ENCODE data around the gene ALAS1.
A peak's percentile ranks its signal among the peaks of the same experiment; 100 is the strongest.

The ALAS1 gene

DNA sequence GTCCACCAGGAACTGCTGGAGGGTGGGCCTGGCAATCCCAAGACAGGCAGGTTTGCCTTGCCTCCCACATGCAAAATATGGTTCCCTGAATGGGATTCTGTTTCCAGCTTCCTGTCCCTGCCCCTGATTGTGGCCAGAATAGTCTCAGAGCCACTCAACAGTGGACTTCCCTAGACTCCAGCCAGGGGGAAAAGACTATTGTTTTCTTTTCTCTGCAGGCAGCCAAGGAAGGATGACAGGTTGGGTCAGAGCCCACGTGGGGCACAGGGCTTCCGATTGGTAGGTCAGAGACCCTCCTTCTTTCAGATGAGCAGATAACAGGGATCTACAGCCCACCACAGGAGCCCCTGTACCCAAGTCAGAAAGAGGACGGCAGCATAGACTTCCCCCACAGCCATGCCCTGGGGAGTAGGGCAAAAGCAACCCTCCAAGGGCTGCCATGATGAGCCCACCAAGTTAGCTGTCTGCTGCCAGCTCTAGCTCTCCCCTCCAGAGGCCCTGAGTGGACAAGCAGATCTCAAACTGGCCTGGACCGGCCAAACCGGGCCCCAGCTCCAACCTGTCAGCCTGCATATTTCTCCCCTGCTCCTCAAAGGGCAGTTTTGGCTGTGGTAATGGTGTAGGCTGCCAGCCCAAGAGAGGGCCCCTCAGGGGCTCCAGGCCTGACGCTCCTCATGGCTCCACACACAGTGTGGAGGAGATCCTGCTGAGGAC, 21.1 kb downstream of the ALAS1 start:
- Histone ChIP-seq H3K4me1 (ENCODE audit: control insufficient read depth, insufficient read depth, low read length, poor library complexity, severe bottlenecking) (peaks cover 83% of the 10 kb centered on the region), H3K36me3 (ENCODE audit: control insufficient read depth, insufficient read depth, low read length) (peaks cover 8% of the 10 kb centered on the region), H3K27ac (ENCODE audit: insufficient read depth, low read length, poor library complexity, severe bottlenecking) (peak overlapping the region; percentile 52), H3K9me3 (ENCODE audit: control insufficient read depth, low read length) (no peaks in the 10 kb centered on the region), H3K27me3 (replicated peaks; ENCODE audit: control insufficient read depth, insufficient read depth, low read length, poor library complexity, severe bottlenecking) (no peaks in the 10 kb centered on the region), H3K4me3 (ENCODE audit: insufficient read depth, low read depth, low read length, poor library complexity, severe bottlenecking) (no peak overlapping the region)
- no peak for DNase-seq

DNA sequence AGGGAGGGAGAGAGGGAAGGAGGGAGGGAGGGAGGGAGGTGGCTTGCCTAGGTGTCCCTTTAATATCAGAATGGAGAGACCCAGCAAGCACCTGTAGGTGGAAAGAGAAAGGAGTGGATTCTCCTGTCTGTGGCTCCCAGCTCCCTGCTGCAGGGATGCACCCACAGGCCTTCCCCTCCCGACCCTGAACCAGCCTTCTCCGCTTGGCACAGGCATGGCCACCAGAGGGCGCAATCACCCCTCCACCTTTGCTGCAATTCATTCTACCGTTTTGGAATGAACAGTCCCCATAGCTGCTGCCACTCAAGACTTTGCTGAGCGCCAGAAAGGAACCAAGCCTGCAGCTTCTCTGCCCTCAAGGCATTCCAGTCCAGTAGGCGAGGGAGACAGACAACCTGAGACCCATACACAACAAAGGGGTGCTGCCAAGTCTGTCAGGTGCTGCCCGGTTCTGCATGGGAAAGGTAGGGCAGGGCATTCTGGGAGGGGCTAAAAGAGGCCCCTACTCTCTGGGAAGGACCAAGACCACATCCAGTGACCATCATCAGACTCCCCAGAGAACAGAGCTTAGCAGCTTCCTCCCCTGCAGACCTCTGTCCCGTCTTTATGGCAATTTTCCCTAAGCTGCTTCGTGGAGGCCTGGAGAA, 22.5 kb downstream of the ALAS1 start:
- Histone ChIP-seq H3K36me3 (ENCODE audit: control insufficient read depth, insufficient read depth, low read length) (no peaks in the 10 kb centered on the region), H3K27me3 (replicated peaks; ENCODE audit: control insufficient read depth, insufficient read depth, low read length, poor library complexity, severe bottlenecking) (no peaks in the 10 kb centered on the region), H3K27ac (ENCODE audit: insufficient read depth, low read length, poor library complexity, severe bottlenecking) (no peak overlapping the region), H3K4me3 (ENCODE audit: insufficient read depth, low read depth, low read length, poor library complexity, severe bottlenecking) (no peak overlapping the region), H3K4me1 (ENCODE audit: control insufficient read depth, insufficient read depth, low read length, poor library complexity, severe bottlenecking) (peaks cover 92% of the 10 kb centered on the region), H3K9me3 (ENCODE audit: control insufficient read depth, low read length) (no peaks in the 10 kb centered on the region)
- peak; percentile 70 to 80 (median 72) for DNase-seq

DNA sequence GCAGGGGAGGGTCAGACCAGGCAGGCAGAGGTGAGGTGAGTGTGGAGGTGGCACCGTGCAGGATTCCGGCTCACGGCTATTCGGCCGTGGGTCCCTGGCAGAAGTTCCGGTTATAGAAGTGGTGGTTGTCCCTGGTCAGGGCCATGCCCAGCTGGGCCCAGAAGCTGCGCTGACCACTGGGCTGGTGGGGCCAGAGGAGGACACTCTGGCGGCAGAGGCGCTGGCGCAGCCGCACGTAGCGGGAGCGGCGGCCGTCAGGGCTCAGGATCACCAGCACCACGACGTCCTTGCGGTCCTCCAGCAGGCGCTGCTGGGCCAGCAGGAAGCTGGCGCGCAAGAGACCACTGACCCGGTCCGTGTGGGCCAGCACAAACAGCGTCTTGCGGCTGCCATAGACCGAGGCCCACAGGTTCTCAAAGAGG, 23.2 kb downstream of the ALAS1 start:
- H3K27me3 ChIP-seq (replicated peaks; ENCODE audit: control insufficient read depth, insufficient read depth, low read length, poor library complexity, severe bottlenecking), result no peaks in the 10 kb centered on the region
- peaks cover 92% of the 10 kb centered on the region for H3K4me1 ChIP-seq (ENCODE audit: control insufficient read depth, insufficient read depth, low read length, poor library complexity, severe bottlenecking)
- no peak overlapping the region for H3K27ac ChIP-seq (ENCODE audit: insufficient read depth, low read length, poor library complexity, severe bottlenecking)
- no peak overlapping the region for H3K4me3 ChIP-seq (ENCODE audit: insufficient read depth, low read depth, low read length, poor library complexity, severe bottlenecking)
- no peaks in the 10 kb centered on the region for H3K36me3 ChIP-seq (ENCODE audit: control insufficient read depth, insufficient read depth, low read length)
- no peak for DNase-seq
- no peaks in the 10 kb centered on the region for H3K9me3 ChIP-seq (ENCODE audit: control insufficient read depth, low read length)

DNA sequence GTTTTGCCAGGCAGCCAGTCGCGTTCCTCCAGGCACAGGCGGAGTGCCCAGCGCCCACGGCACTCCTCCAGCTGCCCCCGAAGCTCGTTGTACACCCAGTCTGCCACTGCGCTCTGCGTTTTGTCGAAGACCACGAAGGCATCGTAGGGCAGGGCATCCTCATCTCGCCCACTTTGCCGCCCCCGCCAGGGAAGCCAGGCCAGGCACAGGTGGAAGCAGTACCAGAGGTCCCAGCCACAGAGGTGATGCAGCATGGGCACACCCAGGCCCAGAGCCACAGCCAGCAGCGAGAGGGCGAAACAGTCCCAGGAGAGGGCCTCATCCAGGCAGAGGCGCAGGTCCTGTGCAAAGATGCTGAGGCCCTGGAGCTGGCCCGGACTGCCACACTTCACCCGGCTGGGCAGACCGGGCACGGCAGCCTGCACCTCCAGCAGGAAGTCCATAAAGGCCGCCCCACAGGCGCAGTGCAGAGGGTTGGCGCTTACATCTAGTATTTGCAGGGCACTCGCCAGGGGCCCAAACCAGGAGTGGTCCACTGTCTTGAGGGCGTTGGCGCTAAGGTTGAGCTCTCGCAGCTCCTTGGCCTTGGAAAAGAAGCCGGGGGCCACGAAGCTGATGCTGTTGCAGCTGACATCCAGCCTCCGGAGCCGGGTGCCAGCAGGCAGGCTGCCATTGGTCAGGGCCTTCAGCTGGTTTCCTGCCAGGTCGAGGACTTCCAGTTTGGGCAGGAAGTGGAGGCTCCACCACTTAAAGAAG, 23.8 kb downstream of the ALAS1 start:
- peak; percentile 47 to 55 (median 49) for DNase-seq
- H3K9me3 ChIP-seq (ENCODE audit: control insufficient read depth, low read length), result no peaks in the 10 kb centered on the region
- H3K27me3 ChIP-seq (replicated peaks; ENCODE audit: control insufficient read depth, insufficient read depth, low read length, poor library complexity, severe bottlenecking), result no peaks in the 10 kb centered on the region
- H3K4me1 ChIP-seq (ENCODE audit: control insufficient read depth, insufficient read depth, low read length, poor library complexity, severe bottlenecking), result peaks cover 92% of the 10 kb centered on the region
- no peaks in the 10 kb centered on the region for H3K36me3 ChIP-seq (ENCODE audit: control insufficient read depth, insufficient read depth, low read length)
- H3K4me3 ChIP-seq (ENCODE audit: insufficient read depth, low read depth, low read length, poor library complexity, severe bottlenecking), result peak overlapping the region; percentile 46
- H3K27ac ChIP-seq (ENCODE audit: insufficient read depth, low read length, poor library complexity, severe bottlenecking), result peak overlapping the region; percentile 52

DNA sequence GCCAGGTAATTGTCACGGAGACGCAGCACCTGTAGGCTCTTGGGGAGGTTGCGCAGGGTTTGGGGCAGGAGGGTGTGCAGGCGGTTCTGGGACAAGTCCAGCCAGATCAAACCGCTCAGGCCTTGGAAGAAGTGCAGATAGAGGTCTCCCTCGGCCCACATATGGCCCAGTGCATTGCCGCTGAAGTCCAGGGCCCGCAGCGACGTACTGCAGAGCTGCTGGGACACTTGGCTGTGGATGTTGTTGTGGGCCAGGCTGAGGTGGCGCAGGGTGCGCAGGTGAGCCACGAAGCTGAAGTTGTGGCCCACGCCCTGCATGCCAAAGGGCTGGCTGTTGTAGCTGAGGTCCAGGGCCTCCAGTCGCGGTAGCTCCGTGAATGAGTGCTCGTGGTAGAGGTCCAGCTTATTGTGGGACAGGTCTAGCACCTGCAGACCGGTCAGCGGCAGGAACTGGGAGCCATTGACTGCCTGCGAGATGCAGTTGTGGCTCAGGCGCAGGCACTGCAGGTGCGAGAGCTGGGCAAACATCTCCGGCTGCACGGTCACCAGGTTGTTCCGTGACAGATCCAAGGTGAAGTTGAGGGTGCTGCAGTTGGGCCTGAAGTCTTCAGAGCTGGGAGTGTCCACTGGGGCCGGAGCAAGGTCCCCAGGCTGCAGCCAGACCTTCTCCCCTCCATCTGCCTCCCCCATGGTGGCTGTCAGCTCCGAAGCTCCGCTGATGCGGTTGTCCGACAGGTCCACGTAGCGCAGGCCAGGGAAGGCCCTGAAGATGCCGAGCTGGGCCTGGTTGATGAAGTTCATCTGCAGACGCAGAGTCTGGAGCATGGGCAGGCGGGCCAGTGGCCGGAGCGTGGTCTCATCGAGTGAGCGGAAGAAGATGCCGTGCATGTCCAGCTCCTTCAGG, 24.6 kb downstream of the ALAS1 start:
- DNase-seq, result no peak
- Histone ChIP-seq H3K9me3 (ENCODE audit: control insufficient read depth, low read length) (no peaks in the 10 kb centered on the region), H3K36me3 (ENCODE audit: control insufficient read depth, insufficient read depth, low read length) (peaks cover 1% of the 10 kb centered on the region), H3K4me1 (ENCODE audit: control insufficient read depth, insufficient read depth, low read length, poor library complexity, severe bottlenecking) (peaks cover 84% of the 10 kb centered on the region), H3K4me3 (ENCODE audit: insufficient read depth, low read depth, low read length, poor library complexity, severe bottlenecking) (peak overlapping the region; percentile 46), H3K27ac (ENCODE audit: insufficient read depth, low read length, poor library complexity, severe bottlenecking) (peak overlapping the region; percentile 52), H3K27me3 (replicated peaks; ENCODE audit: control insufficient read depth, insufficient read depth, low read length, poor library complexity, severe bottlenecking) (no peaks in the 10 kb centered on the region)

DNA sequence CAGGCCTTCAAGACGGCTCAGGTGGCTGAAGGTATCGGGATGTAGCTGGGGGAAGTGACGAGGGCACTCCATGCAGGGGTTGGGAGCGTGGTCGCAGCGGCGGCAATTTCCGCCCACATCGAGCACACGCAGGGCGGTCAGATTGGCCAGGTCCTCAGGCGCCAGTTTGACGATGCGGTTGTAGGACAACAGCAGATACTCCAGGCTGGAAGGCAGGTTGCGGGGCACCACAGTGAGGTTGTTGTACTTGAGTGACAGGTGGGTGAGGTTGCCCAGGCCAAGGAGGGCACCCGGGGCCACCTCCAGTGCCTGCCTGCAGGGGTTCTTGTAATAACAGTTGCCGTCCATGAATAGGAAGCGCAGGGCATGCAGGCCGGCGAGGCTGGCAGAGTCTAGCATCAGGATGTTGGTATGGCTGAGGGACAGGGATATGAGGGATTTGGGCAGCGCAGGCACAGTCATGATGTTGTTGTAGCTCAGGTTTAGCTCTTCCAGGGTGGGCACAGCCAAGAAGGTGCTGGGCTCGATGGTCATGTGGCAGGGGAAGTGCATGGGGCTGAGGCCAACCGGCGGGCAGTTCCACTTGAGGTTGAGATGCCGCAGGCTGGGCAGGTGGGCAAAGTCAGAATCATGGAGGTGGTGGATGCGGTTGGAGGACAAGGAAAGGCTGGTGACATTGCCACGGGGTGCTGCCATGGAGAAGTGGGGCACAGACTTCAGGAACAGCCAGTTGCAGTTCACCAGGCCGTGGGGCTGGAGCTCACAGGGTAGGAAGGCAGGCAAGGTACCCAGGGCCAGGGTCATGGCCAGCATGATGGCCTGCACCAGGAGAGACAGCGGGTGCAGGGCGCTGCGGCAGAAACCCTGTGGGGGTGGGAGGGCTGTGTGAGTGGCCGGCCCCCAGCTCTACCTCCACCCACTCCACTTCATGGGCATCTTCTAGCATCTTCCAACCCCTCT, 25.8 kb downstream of the ALAS1 start:
- H3K27me3 ChIP-seq (replicated peaks; ENCODE audit: control insufficient read depth, insufficient read depth, low read length, poor library complexity, severe bottlenecking), result no peaks in the 10 kb centered on the region
- H3K4me3 ChIP-seq (ENCODE audit: insufficient read depth, low read depth, low read length, poor library complexity, severe bottlenecking), result no peak overlapping the region
- no peak overlapping the region for H3K27ac ChIP-seq (ENCODE audit: insufficient read depth, low read length, poor library complexity, severe bottlenecking)
- no peak for DNase-seq
- H3K36me3 ChIP-seq (ENCODE audit: control insufficient read depth, insufficient read depth, low read length), result peaks cover 13% of the 10 kb centered on the region
- H3K4me1 ChIP-seq (ENCODE audit: control insufficient read depth, insufficient read depth, low read length, poor library complexity, severe bottlenecking), result peaks cover 73% of the 10 kb centered on the region
- H3K9me3 ChIP-seq (ENCODE audit: control insufficient read depth, low read length), result no peaks in the 10 kb centered on the region

DNA sequence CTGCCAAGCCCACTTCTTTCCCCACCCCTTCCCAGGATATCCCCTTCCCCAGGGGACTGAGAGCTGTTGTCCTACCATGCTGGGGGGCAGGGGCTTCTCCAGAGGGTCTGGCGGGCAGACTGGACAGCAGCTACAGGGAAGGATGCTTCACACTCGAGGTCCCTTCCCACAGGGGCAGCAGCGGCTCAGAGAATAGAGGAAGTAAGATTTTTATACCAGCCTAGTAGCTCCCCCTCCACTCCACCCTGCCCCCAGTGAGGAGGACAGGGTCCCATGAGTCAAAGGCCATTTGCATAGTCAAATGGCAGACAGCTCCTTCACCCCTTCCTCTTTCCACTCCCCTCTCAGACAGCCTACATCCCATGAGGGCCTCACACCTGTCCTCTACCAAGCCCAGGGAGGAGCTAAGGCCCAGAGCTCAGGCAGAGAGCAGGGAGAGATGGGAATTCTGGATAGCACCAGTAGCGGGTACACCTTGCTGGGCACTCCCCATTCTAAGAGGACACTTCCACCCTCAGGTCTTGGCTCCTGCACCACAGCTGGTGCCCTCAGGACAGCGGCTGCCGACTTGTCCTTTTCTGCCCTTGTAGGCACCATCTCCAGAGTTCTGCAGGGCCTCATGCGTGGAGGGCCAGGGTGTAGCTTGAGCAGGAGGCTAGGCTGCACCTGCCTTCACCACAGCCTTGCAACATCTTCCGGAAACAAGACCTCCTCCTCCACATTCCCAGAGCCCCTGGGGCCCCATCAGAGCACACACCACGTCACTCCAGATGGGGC, 27.7 kb downstream of the ALAS1 start, which contains the start of gene TLR9:
Gene TLR9 (minus strand): TSS at position 194 of the 777 bp plus-strand sequence. CDS start 116 bp downstream, at position 78.
- H3K4me1 ChIP-seq (ENCODE audit: control insufficient read depth, insufficient read depth, low read length, poor library complexity, severe bottlenecking), result peaks cover 56% of the 10 kb centered on the region
- peaks cover 32% of the 10 kb centered on the region for H3K36me3 ChIP-seq (ENCODE audit: control insufficient read depth, insufficient read depth, low read length)
- H3K4me3 ChIP-seq (ENCODE audit: insufficient read depth, low read depth, low read length, poor library complexity, severe bottlenecking), result no peak within 1 kb of the TSS
- H3K27ac ChIP-seq (ENCODE audit: insufficient read depth, low read length, poor library complexity, severe bottlenecking), result peak within 1 kb of the TSS; percentile 37
- H3K27me3 ChIP-seq (replicated peaks; ENCODE audit: control insufficient read depth, insufficient read depth, low read length, poor library complexity, severe bottlenecking), result no peaks in the 10 kb centered on the region
- DNase-seq, result no peak
- H3K9me3 ChIP-seq (ENCODE audit: control insufficient read depth, low read length), result no peaks in the 10 kb centered on the region

DNA sequence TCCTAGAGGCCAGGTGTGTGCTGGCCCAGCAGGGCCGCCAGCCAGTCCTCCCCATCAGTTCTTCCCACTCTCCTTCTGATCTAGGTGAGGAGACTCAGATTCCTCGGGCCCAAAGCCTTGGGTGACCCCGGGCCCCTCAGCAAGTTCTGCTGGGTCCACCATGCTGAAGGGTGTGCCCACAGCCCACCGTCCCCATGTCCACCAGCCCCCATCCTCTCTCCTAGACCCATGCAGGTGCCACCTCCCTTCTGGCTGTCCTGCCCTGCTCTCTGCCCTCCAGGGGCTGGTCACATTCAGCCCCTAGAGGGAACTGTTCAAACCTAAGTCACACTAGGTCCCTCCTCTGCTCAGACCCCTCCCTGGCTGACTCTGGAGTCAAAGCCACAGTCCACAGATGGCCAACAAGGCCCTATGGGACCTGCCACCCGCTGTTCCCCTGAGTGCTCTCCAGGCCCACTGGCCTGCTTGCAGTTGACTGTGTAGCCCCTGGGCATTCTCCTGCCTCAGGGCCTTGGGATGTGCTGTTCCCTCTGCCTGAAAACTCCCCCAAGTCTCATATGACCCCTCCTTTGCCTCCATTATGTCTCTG, 28.4 kb downstream of the ALAS1 start:
- H3K27ac ChIP-seq (ENCODE audit: insufficient read depth, low read length, poor library complexity, severe bottlenecking), result peak overlapping the region; percentile 37
- peaks cover 51% of the 10 kb centered on the region for H3K4me1 ChIP-seq (ENCODE audit: control insufficient read depth, insufficient read depth, low read length, poor library complexity, severe bottlenecking)
- H3K36me3 ChIP-seq (ENCODE audit: control insufficient read depth, insufficient read depth, low read length), result peaks cover 39% of the 10 kb centered on the region
- no peak for DNase-seq
- H3K27me3 ChIP-seq (replicated peaks; ENCODE audit: control insufficient read depth, insufficient read depth, low read length, poor library complexity, severe bottlenecking), result no peaks in the 10 kb centered on the region
- H3K4me3 ChIP-seq (ENCODE audit: insufficient read depth, low read depth, low read length, poor library complexity, severe bottlenecking), result no peak overlapping the region
- H3K9me3 ChIP-seq (ENCODE audit: control insufficient read depth, low read length), result no peaks in the 10 kb centered on the region

Measured in effector memory CD4-positive, alpha-beta T cell (primary cell).